Mononuclear cell (primary cell): ENCODE results near the gene MAPK10. TPM values are rescaled to one million over a fixed set of nuclear protein-coding genes. Genes with fewer than 3 reads are reported as not detected.
"Not testable (repeated sequence)": the region's sequence is repeated elsewhere in the genome, so short reads cannot be mapped to it uniquely, and the experiment has no call there.

Source experiments
- H3K27me3 ChIP-seq: 2 replicates; pipeline ENCODE4 v1.6.0; 2011; ENCODE audit warnings: low read length, control low read depth; ENCODE audit not compliant: insufficient read depth
- H3K4me1 ChIP-seq: 2 replicates; pipeline ENCODE4 v1.5.1; 2011; ENCODE audit warnings: mild to moderate bottlenecking, low read length, control low read depth; ENCODE audit not compliant: insufficient read depth
- H3K4me3 ChIP-seq: 2 replicates; pipeline ENCODE4 v1.5.1; 2011; ENCODE audit warnings: mild to moderate bottlenecking, low read length, moderate library complexity
- H3K9me3 ChIP-seq: 2 replicates; pipeline ENCODE4 v1.5.1; 2011; ENCODE audit warnings: low read depth, mild to moderate bottlenecking, control low read depth, low read length
- total RNA-seq: library from RNA; depleted of rRNA; stranded (reverse); fragments of >200 nt; gene quantifications from one replicate; pipeline ENCODE4 v1.2.3, GENCODE V29; 2012

MAPK10 gene
- total RNA-seq, 1 donor = 0.52 TPM

DNA sequence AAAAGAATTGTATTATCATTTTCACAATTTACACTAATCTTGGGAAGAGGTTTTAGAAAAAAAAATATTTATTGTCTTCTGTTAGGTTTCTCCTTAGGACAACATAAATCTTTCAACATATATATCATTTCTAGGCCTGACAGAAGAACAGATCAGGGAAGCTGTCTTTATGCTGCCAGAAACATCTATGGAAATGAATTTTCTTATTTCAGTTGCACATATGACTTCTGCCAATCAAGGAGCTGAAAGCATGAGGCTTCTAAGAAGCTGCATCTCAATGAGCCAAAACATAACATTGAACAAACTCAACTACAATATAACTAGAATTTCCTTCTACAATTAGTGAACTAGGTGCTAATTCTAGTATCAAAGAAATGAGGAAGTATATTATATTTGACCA is 258.4 kb downstream of the MAPK10 start:
- H3K27me3 ChIP-seq = no peaks in the 10 kb centered on the region
- H3K4me1 ChIP-seq = no peaks in the 10 kb centered on the region
- no peaks in the 10 kb centered on the region for H3K9me3 ChIP-seq
- H3K4me3 ChIP-seq = no peak overlapping the region

- Histone ChIP-seq H3K9me3 (no peaks in the 10 kb centered on the region), H3K27me3 (no peaks in the 10 kb centered on the region), H3K4me1 (no peaks in the 10 kb centered on the region), H3K4me3 (no peak overlapping the region)
Measured at GRCh38 chr4:86100539-86101215, 259.2 kb downstream of the MAPK10 start.

GRCh38 chr4:86099348-86099747 is 260.5 kb downstream of the MAPK10 start:
- no peaks in the 10 kb centered on the region for H3K9me3 ChIP-seq
- no peaks in the 10 kb centered on the region for H3K4me1 ChIP-seq
- H3K4me3 ChIP-seq = no peak overlapping the region
- no peaks in the 10 kb centered on the region for H3K27me3 ChIP-seq

GRCh38 chr4:86098691-86099090 is 261.2 kb downstream of the MAPK10 start:
- Histone ChIP-seq H3K4me3 (no peak overlapping the region), H3K9me3 (no peaks in the 10 kb centered on the region), H3K27me3 (no peaks in the 10 kb centered on the region), H3K4me1 (no peaks in the 10 kb centered on the region)

DNA sequence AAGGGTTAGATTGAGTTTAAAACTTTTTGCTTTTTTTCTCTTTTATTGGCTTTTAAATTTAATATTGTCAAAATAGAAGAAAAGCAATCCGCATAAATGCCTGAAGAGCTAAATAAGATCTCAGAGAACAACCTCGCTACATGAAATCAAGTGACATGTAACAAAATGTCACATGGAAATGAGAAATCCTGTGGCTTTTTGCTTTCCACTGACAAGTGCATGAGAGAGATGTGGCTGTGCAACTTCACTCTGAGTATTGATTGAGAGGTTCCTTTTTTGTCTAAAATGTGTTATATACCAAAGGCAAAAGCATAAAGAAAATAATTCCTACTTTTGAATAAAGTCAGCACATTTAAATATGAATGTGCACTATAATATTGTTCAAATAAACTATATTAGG is 263.5 kb downstream of the MAPK10 start:
- H3K27me3 ChIP-seq = no peaks in the 10 kb centered on the region
- no peak overlapping the region for H3K4me3 ChIP-seq
- no peaks in the 10 kb centered on the region for H3K9me3 ChIP-seq
- H3K4me1 ChIP-seq = no peaks in the 10 kb centered on the region

DNA sequence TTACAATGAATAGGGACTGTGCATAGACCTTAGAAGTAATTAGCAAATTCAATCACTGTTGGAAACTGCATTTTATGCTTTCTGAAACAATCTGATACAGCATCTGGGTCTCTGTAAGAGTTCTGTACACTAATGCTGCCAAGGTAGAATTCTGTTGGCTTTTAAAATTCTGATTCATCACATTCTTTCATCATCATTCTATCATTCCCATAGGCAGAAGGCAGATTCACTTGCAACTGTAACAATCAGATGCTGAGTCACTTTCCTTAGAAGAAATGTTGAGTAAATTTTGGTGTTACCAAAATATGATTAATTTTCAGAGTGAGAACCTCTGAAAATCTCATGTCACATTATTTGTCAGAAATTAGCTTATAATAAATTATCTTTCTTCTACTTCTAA is 267.2 kb downstream of the MAPK10 start:
- H3K4me3 ChIP-seq = no peak overlapping the region
- H3K27me3 ChIP-seq = no peaks in the 10 kb centered on the region
- H3K4me1 ChIP-seq = no peaks in the 10 kb centered on the region
- H3K9me3 ChIP-seq = no peaks in the 10 kb centered on the region

DNA sequence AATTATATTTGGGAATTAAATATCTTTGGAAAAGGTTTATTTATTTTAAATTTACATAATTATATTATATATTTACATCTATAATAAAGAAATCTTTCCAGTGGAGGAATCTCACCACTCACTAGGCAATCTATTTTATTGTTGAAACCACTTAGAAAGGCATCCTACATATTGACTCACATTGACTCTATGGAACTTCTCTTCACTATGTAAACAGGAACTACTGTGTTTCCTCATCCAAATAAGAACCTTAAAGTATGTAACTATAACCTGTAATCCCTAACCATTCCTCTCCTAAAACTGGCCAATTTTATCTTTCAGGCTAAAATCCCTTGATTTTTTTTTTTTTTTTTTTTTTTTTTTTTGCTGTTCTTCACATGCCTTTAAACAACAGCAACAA is 268.7 kb downstream of the MAPK10 start:
- Histone ChIP-seq H3K27me3 (no peaks in the 10 kb centered on the region), H3K9me3 (no peaks in the 10 kb centered on the region), H3K4me3 (no peak overlapping the region), H3K4me1 (no peaks in the 10 kb centered on the region)

DNA sequence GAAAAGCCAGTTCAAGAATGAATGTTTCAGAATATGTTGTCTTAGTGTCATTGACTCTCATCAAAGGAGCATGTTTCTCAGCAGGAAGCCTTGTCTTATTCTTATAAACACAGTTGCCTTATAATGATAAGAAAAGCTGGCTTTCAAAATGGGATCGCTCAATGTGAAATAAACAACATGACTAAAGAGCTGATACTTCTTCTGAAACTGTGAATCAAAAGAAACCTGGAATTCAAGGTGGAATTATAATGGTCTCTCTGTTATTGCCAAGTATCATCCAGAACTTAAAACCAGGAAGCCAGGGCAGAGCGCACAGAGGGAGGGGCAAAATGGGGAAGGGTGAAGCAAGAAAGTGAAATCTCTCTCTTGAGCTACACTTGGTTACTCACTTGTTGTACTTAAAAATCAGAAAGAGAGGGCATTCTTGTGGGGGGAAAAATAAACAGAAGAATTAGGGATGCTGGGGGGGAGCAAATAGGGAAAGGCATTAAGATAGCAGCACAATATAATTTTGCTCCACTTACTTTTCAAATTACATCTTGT is 270.0 kb downstream of the MAPK10 start:
- Histone ChIP-seq H3K4me3 (no peak overlapping the region), H3K4me1 (no peaks in the 10 kb centered on the region), H3K9me3 (no peaks in the 10 kb centered on the region), H3K27me3 (no peaks in the 10 kb centered on the region)

DNA sequence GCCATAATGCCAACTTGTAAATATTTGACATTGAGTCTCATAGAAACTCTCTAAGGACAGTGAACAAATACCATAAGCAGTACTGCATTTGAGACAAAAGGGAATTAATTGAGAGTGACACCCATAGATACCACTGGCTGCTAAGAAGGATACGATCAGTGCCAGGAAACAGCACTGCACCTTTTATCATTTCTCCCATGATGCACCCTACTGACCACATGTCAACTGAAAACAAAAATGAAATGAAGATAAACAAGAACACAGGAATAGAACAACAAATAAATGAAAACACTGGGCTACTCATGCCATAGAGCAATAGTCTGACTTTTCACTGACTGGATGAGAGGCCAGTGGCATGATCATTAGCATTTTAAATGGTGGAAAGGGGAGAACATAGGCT is 270.8 kb downstream of the MAPK10 start:
- Histone ChIP-seq H3K9me3 (no peaks in the 10 kb centered on the region), H3K4me3 (no peak overlapping the region), H3K27me3 (no peaks in the 10 kb centered on the region), H3K4me1 (no peaks in the 10 kb centered on the region)

GRCh38 chr4:86075796-86076195 is 284.1 kb downstream of the MAPK10 start:
- not testable (repeated sequence) for H3K4me3 ChIP-seq, H3K4me1 ChIP-seq, H3K27me3 ChIP-seq, H3K9me3 ChIP-seq

DNA sequence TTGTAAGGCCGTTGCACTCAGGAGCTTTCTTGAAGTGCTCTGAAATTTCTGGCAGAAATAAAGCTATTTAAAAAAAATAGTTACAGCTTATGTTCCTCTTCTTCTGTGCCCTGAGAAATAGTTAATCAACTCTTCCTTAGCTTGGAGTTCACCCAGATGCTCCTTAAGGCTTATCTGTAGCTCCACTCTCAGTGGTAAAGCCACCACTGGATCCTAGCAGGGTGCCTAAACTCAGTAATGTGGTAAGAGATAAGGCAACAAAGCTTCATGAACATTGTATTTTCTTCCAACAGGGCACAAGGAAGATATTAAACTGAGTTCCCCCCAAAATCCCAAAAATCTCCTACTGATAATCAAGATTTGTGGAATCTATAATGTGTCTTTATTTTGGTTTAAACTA is 299.5 kb downstream of the MAPK10 start:
- no peaks in the 10 kb centered on the region for H3K27me3 ChIP-seq
- H3K4me1 ChIP-seq = no peaks in the 10 kb centered on the region
- H3K4me3 ChIP-seq = no peak overlapping the region
- H3K9me3 ChIP-seq = no peaks in the 10 kb centered on the region

- Histone ChIP-seq H3K9me3 (no peaks in the 10 kb centered on the region), H3K4me1 (no peaks in the 10 kb centered on the region), H3K4me3 (no peak overlapping the region), H3K27me3 (no peaks in the 10 kb centered on the region)
Measured at GRCh38 chr4:86058621-86059020, 301.2 kb downstream of the MAPK10 start.

DNA sequence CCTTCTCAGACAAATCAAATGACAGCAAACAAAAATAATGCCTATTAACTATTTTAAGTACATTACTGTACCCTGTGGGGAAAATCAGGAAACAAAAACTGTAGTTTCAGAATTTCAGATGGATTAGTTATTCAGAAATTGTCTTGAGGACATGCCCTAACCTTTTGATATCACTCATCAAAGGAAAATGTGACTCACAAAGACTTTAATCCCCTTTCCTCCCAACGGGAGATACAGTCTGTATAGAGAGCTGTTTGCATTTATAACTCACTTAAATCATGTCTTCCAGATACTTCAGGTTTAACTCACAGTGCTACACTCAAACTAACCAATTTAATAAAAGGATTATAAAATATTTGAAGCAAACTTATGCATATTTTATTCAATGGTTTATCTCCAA is 304.0 kb downstream of the MAPK10 start:
- no peaks in the 10 kb centered on the region for H3K9me3 ChIP-seq
- no peaks in the 10 kb centered on the region for H3K4me1 ChIP-seq
- H3K4me3 ChIP-seq = no peak overlapping the region
- no peaks in the 10 kb centered on the region for H3K27me3 ChIP-seq

DNA sequence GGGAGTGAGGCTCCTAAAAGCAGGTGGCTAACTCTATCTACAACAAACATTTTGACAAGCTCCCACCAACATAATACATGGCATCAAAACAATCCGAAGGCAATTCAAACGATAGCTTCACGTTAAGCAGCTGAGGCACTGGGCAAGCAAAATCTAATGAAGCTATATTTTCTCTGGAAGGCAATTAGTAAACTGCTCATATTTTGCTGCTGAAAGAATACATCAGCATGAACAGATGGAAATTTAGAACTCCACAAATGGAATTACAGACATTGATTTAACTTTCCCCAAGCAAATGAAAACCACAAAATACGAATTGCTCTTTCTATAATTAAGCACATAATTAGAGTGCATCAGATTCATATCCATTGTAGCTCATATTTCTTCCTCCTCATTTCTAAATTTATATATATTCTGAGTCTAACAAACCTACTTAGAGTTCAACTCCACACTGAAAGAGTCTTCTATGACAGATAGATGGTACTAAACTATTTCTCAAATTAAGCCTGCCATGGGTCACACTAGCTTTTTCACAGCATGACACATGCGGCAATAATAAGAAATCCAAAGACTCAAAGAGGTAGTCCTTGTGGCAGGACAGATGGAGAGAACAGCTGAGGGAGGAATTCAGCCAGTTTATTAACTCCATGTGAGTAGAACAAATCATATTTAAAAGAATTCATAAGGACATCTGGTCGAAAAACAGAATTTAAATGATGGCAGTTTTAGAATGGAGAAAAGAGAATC is 305.4 kb downstream of the MAPK10 start:
- H3K4me1 ChIP-seq = no peaks in the 10 kb centered on the region
- H3K27me3 ChIP-seq = no peaks in the 10 kb centered on the region
- no peak overlapping the region for H3K4me3 ChIP-seq
- no peaks in the 10 kb centered on the region for H3K9me3 ChIP-seq

DNA sequence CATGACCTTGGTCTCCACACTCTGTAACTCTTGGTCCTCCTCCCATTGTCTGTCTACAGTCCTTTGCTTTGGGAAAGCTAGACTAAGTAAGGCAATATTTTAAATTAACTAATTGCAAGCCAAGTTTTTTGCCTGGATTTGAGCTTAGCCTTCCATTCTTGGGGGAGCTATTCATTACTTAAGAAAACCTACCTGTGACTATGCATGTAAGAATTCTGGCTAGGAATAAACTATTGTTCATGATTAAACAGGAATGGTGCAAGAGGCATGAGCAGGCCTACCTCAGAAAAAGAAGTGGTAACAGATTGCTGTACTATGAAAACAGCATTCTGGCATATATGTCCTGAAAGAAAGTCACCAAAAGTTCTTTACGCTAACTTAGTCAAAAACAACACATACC is 309.4 kb downstream of the MAPK10 start:
- Histone ChIP-seq H3K4me3 (no peak overlapping the region), H3K4me1 (no peaks in the 10 kb centered on the region)

GRCh38 chr4:86048426-86048825 is 311.4 kb downstream of the MAPK10 start:
- no peaks in the 10 kb centered on the region for H3K4me1 ChIP-seq
- no peaks in the 10 kb centered on the region for H3K27me3 ChIP-seq
- no peaks in the 10 kb centered on the region for H3K9me3 ChIP-seq
- H3K4me3 ChIP-seq = no peak overlapping the region

More for the DNA sequence above, 309.4 kb downstream of the MAPK10 start:
- H3K9me3 ChIP-seq = no peaks in the 10 kb centered on the region
- H3K27me3 ChIP-seq = no peaks in the 10 kb centered on the region
